Mucosa of rectum (tissue), 2 donors: ENCODE results near the gene NR3C1.

Source experiments
- H3K27ac ChIP-seq, 2 donors: one replicate each; pipeline ENCODE4 v1.7.0; 2013; ENCODE audit warnings: inconsistent platforms in 2 of 2, low read depth in 2 of 2, low read length in 2 of 2
- H3K27me3 ChIP-seq, 2 donors: one replicate each; pipeline ENCODE4 v1.7.0; 2013; ENCODE audit warnings: low read length in 2 of 2; ENCODE audit not compliant: control insufficient read depth in 2 of 2, insufficient read depth in 2 of 2
- H3K36me3 ChIP-seq, 2 donors: one replicate each; pipeline ENCODE4 v1.7.0; 2013; ENCODE audit warnings: low read length in 2 of 2; ENCODE audit not compliant: control insufficient read depth in 2 of 2, insufficient read depth in 2 of 2
- H3K4me1 ChIP-seq, 2 donors: one replicate each; pipeline ENCODE4 v1.7.0; 2013; ENCODE audit warnings: low read length in 2 of 2, mild to moderate bottlenecking in 1 of 2; ENCODE audit not compliant: control insufficient read depth in 2 of 2, insufficient read depth in 2 of 2
- H3K4me3 ChIP-seq, 2 donors: one replicate each; pipeline ENCODE4 v1.7.0; 2013; ENCODE audit warnings: low read length in 2 of 2
- H3K9ac ChIP-seq, 2 donors: one replicate each; pipeline ENCODE4 v1.7.0; 2013; ENCODE audit warnings: low read length in 2 of 2, low read depth in 1 of 2, mild to moderate bottlenecking in 1 of 2
- H3K9me3 ChIP-seq, 2 donors: one replicate each; pipeline ENCODE4 v1.7.0; 2013; ENCODE audit warnings: low read length in 2 of 2; ENCODE audit not compliant: control insufficient read depth in 2 of 2
- donor health status: healthy.
- donor health status: Normal muscosa, but diverticular disease.

Gene NR3C1

GRCh38 chr5:143314099-143314498 is 89.4 kb downstream of the NR3C1 start:
- Histone ChIP-seq H3K4me3 (no peak overlapping the region), H3K9ac (no peak overlapping the region), H3K27ac (no peak overlapping the region), H3K9me3 (no peaks in the 10 kb centered on the region), H3K36me3 (peaks cover 9 to 10% of the 10 kb centered on the region in 2 donors), H3K27me3 (no peaks in the 10 kb centered on the region), H3K4me1 (peaks cover 0 to 2% of the 10 kb centered on the region in 2 donors)

- Histone ChIP-seq H3K36me3 (peaks cover 9 to 11% of the 10 kb centered on the region in 2 donors), H3K9ac (no peak overlapping the region), H3K9me3 (no peaks in the 10 kb centered on the region), H3K27ac (no peak overlapping the region), H3K27me3 (no peaks in the 10 kb centered on the region), H3K4me3 (no peak overlapping the region), H3K4me1 (peaks cover 0 to 2% of the 10 kb centered on the region in 2 donors)
Observed at GRCh38 chr5:143313298-143313852, 90.1 kb downstream of the NR3C1 start.

- peaks cover 0 to 2% of the 10 kb centered on the region in 2 donors for H3K4me1 ChIP-seq
Observed at GRCh38 chr5:143312822-143313221, 90.7 kb downstream of the NR3C1 start.

GRCh38 chr5:143311955-143312354 is 91.5 kb downstream of the NR3C1 start:
- Histone ChIP-seq H3K27me3 (no peaks in the 10 kb centered on the region), H3K4me3 (no peak overlapping the region), H3K27ac (no peak overlapping the region), H3K4me1 (peaks cover 0 to 2% of the 10 kb centered on the region in 2 donors), H3K9ac (no peak overlapping the region), H3K9me3 (no peaks in the 10 kb centered on the region), H3K36me3 (peaks cover 9 to 11% of the 10 kb centered on the region in 2 donors)

More at GRCh38 chr5:143312822-143313221, 90.7 kb downstream of the NR3C1 start:
- Histone ChIP-seq H3K27ac (no peak overlapping the region), H3K9ac (no peak overlapping the region), H3K27me3 (no peaks in the 10 kb centered on the region), H3K9me3 (no peaks in the 10 kb centered on the region), H3K4me3 (no peak overlapping the region), H3K36me3 (peaks cover 9 to 11% of the 10 kb centered on the region in 2 donors)

- Histone ChIP-seq H3K27ac (no peak overlapping the region), H3K36me3 (peaks cover 9 to 11% of the 10 kb centered on the region in 2 donors), H3K4me1 (peaks cover 0 to 2% of the 10 kb centered on the region in 2 donors)
Observed at GRCh38 chr5:143311428-143311827, 92.1 kb downstream of the NR3C1 start.

GRCh38 chr5:143309661-143310431 is 93.6 kb downstream of the NR3C1 start:
- H3K9me3 ChIP-seq = no peaks in the 10 kb centered on the region
- no peaks in the 10 kb centered on the region for H3K27me3 ChIP-seq
- no peak overlapping the region for H3K9ac ChIP-seq
- H3K4me1 ChIP-seq = no peaks in the 10 kb centered on the region
- no peak overlapping the region for H3K27ac ChIP-seq
- peaks cover 9 to 19% of the 10 kb centered on the region in 2 donors for H3K36me3 ChIP-seq
- H3K4me3 ChIP-seq = no peak overlapping the region

More at GRCh38 chr5:143311428-143311827, 92.1 kb downstream of the NR3C1 start:
- Histone ChIP-seq H3K9me3 (no peaks in the 10 kb centered on the region), H3K27me3 (no peaks in the 10 kb centered on the region), H3K4me3 (no peak overlapping the region), H3K9ac (no peak overlapping the region)

GRCh38 chr5:143308731-143309130 is 94.8 kb downstream of the NR3C1 start:
- Histone ChIP-seq H3K27me3 (no peaks in the 10 kb centered on the region), H3K4me1 (no peaks in the 10 kb centered on the region), H3K36me3 (peaks cover 9 to 19% of the 10 kb centered on the region in 2 donors), H3K9me3 (no peaks in the 10 kb centered on the region), H3K9ac (no peak overlapping the region), H3K4me3 (no peak overlapping the region), H3K27ac (no peak overlapping the region)

GRCh38 chr5:143306040-143306439 is 97.4 kb downstream of the NR3C1 start:
- no peaks in the 10 kb centered on the region for H3K9me3 ChIP-seq
- H3K4me1 ChIP-seq = no peaks in the 10 kb centered on the region
- H3K9ac ChIP-seq = no peak overlapping the region
- no peaks in the 10 kb centered on the region for H3K27me3 ChIP-seq
- no peak overlapping the region for H3K4me3 ChIP-seq
- peaks cover 2 to 11% of the 10 kb centered on the region in 2 donors for H3K36me3 ChIP-seq
- H3K27ac ChIP-seq = no peak overlapping the region

- no peaks in the 10 kb centered on the region for H3K4me1 ChIP-seq
- no peak overlapping the region for H3K9ac ChIP-seq
- H3K27me3 ChIP-seq = no peaks in the 10 kb centered on the region
- H3K4me3 ChIP-seq = no peak overlapping the region
- H3K27ac ChIP-seq = no peak overlapping the region
- no peaks in the 10 kb centered on the region for H3K9me3 ChIP-seq
- peaks cover 2 to 11% of the 10 kb centered on the region in 2 donors for H3K36me3 ChIP-seq
Observed at GRCh38 chr5:143304836-143305475, 98.5 kb downstream of the NR3C1 start.
